ENCODE measurements around the gene APOM.

Gene APOM

GRCh38 chr6:31676322-31676903 lies 20.7 kb downstream of the APOM start:
- Histone ChIP-seq H3K27ac (ENCODE audit: low read depth, low read length, poor library complexity, severe bottlenecking) (no peak overlapping the region), H3K4me1 (ENCODE audit: insufficient read depth, low read length, severe bottlenecking) (peaks cover 14% of the 10 kb centered on the region), H3K9me3 (ENCODE audit: low read length) (no peaks in the 10 kb centered on the region), H3F3A (ENCODE audit: insufficient read depth, low read length) (no peaks in the 10 kb centered on the region), H3K4me3 (ENCODE audit: low read depth, low read length, poor library complexity, severe bottlenecking) (no peak overlapping the region), H4K20me1 (ENCODE audit: insufficient read depth, low read length) (no peaks in the 10 kb centered on the region), H2AFZ (ENCODE audit: low read length) (no peak overlapping the region), H3K9ac (ENCODE audit: low read length) (no peak overlapping the region), H3K79me2 (ENCODE audit: insufficient read depth, low read length) (no peaks in the 10 kb centered on the region), H3K27me3 (ENCODE audit: insufficient read depth, low read length) (no peaks in the 10 kb centered on the region), H3K9me2 (ENCODE audit: low read depth, low read length) (no peaks in the 10 kb centered on the region), H3K36me3 (ENCODE audit: insufficient read depth, low read length) (peaks cover 21% of the 10 kb centered on the region), H3K4me2 (ENCODE audit: low read length) (no peak overlapping the region)
- TF ChIP-seq CTCF (IDR thresholded peaks at IDR 0.05; ENCODE audit: low read length) = no peak
- TF ChIP-seq EZH2 (IDR thresholded peaks at IDR 0.05; ENCODE audit: borderline replicate concordance, low read length) = no peak

- H3K4me1 ChIP-seq (ENCODE audit: insufficient read depth, low read length, severe bottlenecking) = peaks cover 16% of the 10 kb centered on the region
- no peak overlapping the region for H2AFZ ChIP-seq (ENCODE audit: low read length)
- H3K36me3 ChIP-seq (ENCODE audit: insufficient read depth, low read length) = peaks cover 16% of the 10 kb centered on the region
- TF ChIP-seq EZH2 (IDR thresholded peaks at IDR 0.05; ENCODE audit: borderline replicate concordance, low read length) (no peak), CTCF (IDR thresholded peaks at IDR 0.05; ENCODE audit: low read length) (no peak)
- no peak overlapping the region for H3K4me3 ChIP-seq (ENCODE audit: low read depth, low read length, poor library complexity, severe bottlenecking)
- no peaks in the 10 kb centered on the region for H3K27me3 ChIP-seq (ENCODE audit: insufficient read depth, low read length)
- no peak overlapping the region for H3K9ac ChIP-seq (ENCODE audit: low read length)
- no peaks in the 10 kb centered on the region for H3K9me3 ChIP-seq (ENCODE audit: low read length)
- no peaks in the 10 kb centered on the region for H3F3A ChIP-seq (ENCODE audit: insufficient read depth, low read length)
- H3K27ac ChIP-seq (ENCODE audit: low read depth, low read length, poor library complexity, severe bottlenecking) = no peak overlapping the region
- no peaks in the 10 kb centered on the region for H3K79me2 ChIP-seq (ENCODE audit: insufficient read depth, low read length)
- no peaks in the 10 kb centered on the region for H3K9me2 ChIP-seq (ENCODE audit: low read depth, low read length)
- no peaks in the 10 kb centered on the region for H4K20me1 ChIP-seq (ENCODE audit: insufficient read depth, low read length)
- no peak overlapping the region for H3K4me2 ChIP-seq (ENCODE audit: low read length)
Measured at GRCh38 chr6:31676904-31677303, 21.2 kb downstream of the APOM start.

DNA sequence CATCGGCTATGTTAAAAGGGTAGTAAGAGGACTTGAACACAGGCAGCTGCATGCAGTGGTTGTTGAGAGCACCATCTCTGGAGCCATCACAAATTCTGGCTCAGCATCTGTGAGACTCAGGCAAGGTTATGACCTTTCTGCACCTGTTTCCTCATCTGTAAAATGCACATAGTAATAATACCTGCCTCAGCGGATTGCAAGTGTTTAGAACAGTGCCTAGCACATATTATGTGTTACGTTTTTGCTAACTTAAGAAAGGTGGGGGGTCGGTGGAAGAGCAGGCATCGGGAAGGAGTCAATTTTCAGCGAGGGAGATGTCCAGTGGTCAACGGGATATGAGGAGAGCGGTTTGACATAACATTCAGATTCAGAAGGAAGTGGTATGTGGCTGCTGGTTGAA lies 22.3 kb downstream of the APOM start:
- no peak overlapping the region for H2AFZ ChIP-seq (ENCODE audit: low read length)
- no peak overlapping the region for H3K4me3 ChIP-seq (ENCODE audit: low read depth, low read length, poor library complexity, severe bottlenecking)
- no peaks in the 10 kb centered on the region for H4K20me1 ChIP-seq (ENCODE audit: insufficient read depth, low read length)
- H3K36me3 ChIP-seq (ENCODE audit: insufficient read depth, low read length) = peaks cover 6% of the 10 kb centered on the region
- no peaks in the 10 kb centered on the region for H3F3A ChIP-seq (ENCODE audit: insufficient read depth, low read length)
- no peaks in the 10 kb centered on the region for H3K9me3 ChIP-seq (ENCODE audit: low read length)
- H3K27me3 ChIP-seq (ENCODE audit: insufficient read depth, low read length) = no peaks in the 10 kb centered on the region
- no peak overlapping the region for H3K27ac ChIP-seq (ENCODE audit: low read depth, low read length, poor library complexity, severe bottlenecking)
- no peaks in the 10 kb centered on the region for H3K79me2 ChIP-seq (ENCODE audit: insufficient read depth, low read length)
- peaks cover 16% of the 10 kb centered on the region for H3K4me1 ChIP-seq (ENCODE audit: insufficient read depth, low read length, severe bottlenecking)
- no peak overlapping the region for H3K4me2 ChIP-seq (ENCODE audit: low read length)
- H3K9me2 ChIP-seq (ENCODE audit: low read depth, low read length) = no peaks in the 10 kb centered on the region
- no peak overlapping the region for H3K9ac ChIP-seq (ENCODE audit: low read length)
- no peak for TF ChIP-seq CTCF (IDR thresholded peaks at IDR 0.05; ENCODE audit: low read length)
- TF ChIP-seq EZH2 (IDR thresholded peaks at IDR 0.05; ENCODE audit: borderline replicate concordance, low read length) = no peak
